ENCODE data around the gene BCAR3.

Gene BCAR3

GRCh38 chr1:93692451-93692861 is 10.8 kb upstream of the BCAR3 start:
- H3K27ac ChIP-seq, result peak overlapping the region in 12 of 21 experiments; percentile 1 to 76 (median 42)
- no peak overlapping the region for H3K4me3 ChIP-seq

- H3K4me3 ChIP-seq, result no peak overlapping the region
- peak overlapping the region in 5 of 21 experiments; percentile 1 to 76 (median 45) for H3K27ac ChIP-seq
These were observed 10.4 kb upstream of the BCAR3 start for GRCh38 chr1:93692026-93692425.

- Histone ChIP-seq H3K4me3 (no peak overlapping the region), H3K27ac (peak overlapping the region in 1 of 21 experiments; percentile 15)
These were observed 9.5 kb upstream of the BCAR3 start for GRCh38 chr1:93690921-93691789.

- Histone ChIP-seq H3K27ac (no peak overlapping the region), H3K4me3 (no peak overlapping the region)
These were observed 8.7 kb upstream of the BCAR3 start for GRCh38 chr1:93690341-93690740.

GRCh38 chr1:93689521-93690223 is 8.0 kb upstream of the BCAR3 start:
- Histone ChIP-seq H3K27ac (no peak overlapping the region), H3K4me3 (no peak overlapping the region)

- H3K4me3 ChIP-seq, result no peak overlapping the region
- no peak overlapping the region for H3K27ac ChIP-seq
These were observed 5.9 kb upstream of the BCAR3 start for GRCh38 chr1:93687542-93687941.

GRCh38 chr1:93686504-93687250 is 5.0 kb upstream of the BCAR3 start:
- no peak overlapping the region for H3K27ac ChIP-seq
- H3K4me3 ChIP-seq, result no peak overlapping the region

- no peak overlapping the region for H3K4me3 ChIP-seq
- H3K27ac ChIP-seq, result no peak overlapping the region
These were observed 4.3 kb upstream of the BCAR3 start for GRCh38 chr1:93685918-93686317.

- H3K4me3 ChIP-seq, result no peak overlapping the region
- no peak overlapping the region for H3K27ac ChIP-seq
These were observed 1.6 kb upstream of the BCAR3 start for GRCh38 chr1:93683234-93683633.

GRCh38 chr1:93681989-93682412 is 364 bp upstream of the BCAR3 start:
- Histone ChIP-seq H3K4me3 (peak overlapping the region; percentile 59 to 89 (median 72)), H3K27ac (peak overlapping the region in 20 of 21 experiments; percentile 12 to 93 (median 87))

GRCh38 chr1:93680420-93681100 is 1.1 kb downstream of the BCAR3 start:
- peak overlapping the region; percentile 59 to 89 (median 72) for H3K4me3 ChIP-seq
- peak overlapping the region in 20 of 21 experiments; percentile 65 to 93 (median 87) for H3K27ac ChIP-seq

- peak overlapping the region in 6 of 7 experiments; percentile 59 to 89 (median 71) for H3K4me3 ChIP-seq
- H3K27ac ChIP-seq, result peak overlapping the region in 11 of 21 experiments; percentile 22 to 92 (median 83)
These were observed 1.6 kb downstream of the BCAR3 start for GRCh38 chr1:93680076-93680419.

- Histone ChIP-seq H3K4me3 (no peak overlapping the region), H3K27ac (peak overlapping the region in 4 of 21 experiments; percentile 25 to 92 (median 39))
These were observed 2.1 kb downstream of the BCAR3 start for GRCh38 chr1:93679546-93679945.

GRCh38 chr1:93678946-93679480 is 2.6 kb downstream of the BCAR3 start:
- H3K4me3 ChIP-seq, result no peak overlapping the region
- peak overlapping the region in 1 of 21 experiments; percentile 25 for H3K27ac ChIP-seq

GRCh38 chr1:93678491-93678890 is 3.1 kb downstream of the BCAR3 start:
- no peak overlapping the region for H3K27ac ChIP-seq
- no peak overlapping the region for H3K4me3 ChIP-seq

- Histone ChIP-seq H3K4me3 (no peak overlapping the region), H3K27ac (no peak overlapping the region)
These were observed 3.9 kb downstream of the BCAR3 start for GRCh38 chr1:93677729-93678128.

GRCh38 chr1:93676427-93676826 is 5.2 kb downstream of the BCAR3 start:
- Histone ChIP-seq H3K27ac (no peak overlapping the region), H3K4me3 (no peak overlapping the region)

GRCh38 chr1:93675931-93676330 is 5.7 kb downstream of the BCAR3 start:
- Histone ChIP-seq H3K27ac (no peak overlapping the region), H3K4me3 (no peak overlapping the region)

- H3K27ac ChIP-seq, result peak overlapping the region in 2 of 21 experiments; percentile 25 to 40
- no peak overlapping the region for H3K4me3 ChIP-seq
These were observed 6.4 kb downstream of the BCAR3 start for GRCh38 chr1:93675271-93675670.
